T-helper 17 cell (primary cell): Measurements from ENCODE around the gene GPSM1. TPM values are rescaled to one million over a fixed set of nuclear protein-coding genes. Genes with fewer than 3 reads are reported as not detected.
"Not testable (repeated sequence)": the region's sequence is repeated elsewhere in the genome, so short reads cannot be mapped to it uniquely, and the experiment has no call there.

Experiments used
- ATAC-seq: fragments of 150-1000 bp; cut with Tn5 transposase; 2 replicates; pipeline ENCODE4 v1.10.0; 2021; ENCODE audit warnings: mild to moderate bottlenecking, moderate library complexity
- DNase-seq, 3 donors: peaks; one replicate each; pipeline versions ENCODE4 v3.0.0 to v3.0.0-alpha.2; 2020 to 2021
- H3K9me3 ChIP-seq: one replicate; pipeline ENCODE4 v1.7.0; 2013; ENCODE audit warnings: low read length, mild to moderate bottlenecking; ENCODE audit not compliant: control insufficient read depth, poor library complexity, severe bottlenecking
- H3K27ac Mint-ChIP-seq: one replicate; pipeline ENCODE4 v1.8.0; 2022; ENCODE audit warnings: mild to moderate bottlenecking, moderate library complexity, mixed read lengths
- H3K27me3 Mint-ChIP-seq: one replicate; pipeline ENCODE4 v1.8.0; 2022; ENCODE audit warnings: mixed read lengths
- H3K36me3 Mint-ChIP-seq: one replicate; pipeline ENCODE4 v1.8.0; 2022; ENCODE audit warnings: low read depth, mixed read lengths
- H3K4me1 Mint-ChIP-seq: one replicate; pipeline ENCODE4 v1.8.0; 2022; ENCODE audit warnings: mild to moderate bottlenecking, mixed read lengths
- H3K4me3 Mint-ChIP-seq: one replicate; pipeline ENCODE4 v1.8.0; 2022; ENCODE audit warnings: mild to moderate bottlenecking, moderate library complexity, mixed read lengths
- total RNA-seq, 4 donors: library from RNA in 2 of 4; stranded (reverse) in 2 of 4; gene quantifications; one replicate each; pipeline ENCODE4 v1.2.3 and lab custom pipeline; 2022 to 2026

Gene GPSM1
- total RNA-seq, 2 donors from 2014 or later, result 7.4 to 10.8 TPM

GRCh38 chr9:136403915-136404800, 76.8 kb downstream of the GPSM1 start:
- H3K9me3 ChIP-seq, result no peaks in the 10 kb centered on the region
- DNase-seq (peak in 2 of 3 donors; percentile 26 to 28), ATAC-seq (peak; percentile 21)
- peaks cover 2% of the 10 kb centered on the region for H3K36me3 Mint-ChIP-seq
- peaks cover 38% of the 10 kb centered on the region for H3K4me1 Mint-ChIP-seq
- H3K4me3 Mint-ChIP-seq, result peak overlapping the region; percentile 86
- no peaks in the 10 kb centered on the region for H3K27me3 Mint-ChIP-seq
- peak overlapping the region; percentile 96 for H3K27ac Mint-ChIP-seq

DNA sequence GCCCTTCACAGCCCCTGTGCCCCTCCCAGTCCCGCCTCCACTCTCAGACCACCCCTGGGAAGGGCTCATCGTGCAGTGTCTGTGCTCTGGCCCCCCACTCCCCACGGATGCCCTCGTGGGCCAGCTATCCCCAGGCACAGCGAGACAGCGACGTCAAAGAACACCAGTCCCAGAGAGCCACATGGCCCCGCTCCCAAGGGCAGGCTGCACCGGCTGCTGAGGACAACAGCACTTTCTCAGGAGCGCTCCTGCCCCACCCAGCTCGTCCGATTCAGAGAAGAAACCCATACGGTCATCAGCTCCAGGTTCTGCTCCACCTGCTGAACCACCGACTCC, 77.4 kb downstream of the GPSM1 start:
- H3K36me3 Mint-ChIP-seq, result peaks cover 2% of the 10 kb centered on the region
- H3K4me3 Mint-ChIP-seq, result peak overlapping the region; percentile 86
- peaks cover 39% of the 10 kb centered on the region for H3K4me1 Mint-ChIP-seq
- peak overlapping the region; percentile 96 for H3K27ac Mint-ChIP-seq
- ATAC-seq, result no peak
- H3K9me3 ChIP-seq, result no peaks in the 10 kb centered on the region
- DNase-seq, result no peak
- H3K27me3 Mint-ChIP-seq, result no peaks in the 10 kb centered on the region

GRCh38 chr9:136405481-136405880, 78.1 kb downstream of the GPSM1 start:
- DNase-seq (no peak), ATAC-seq (no peak)
- Mint-ChIP-seq H3K4me3 (peak overlapping the region; percentile 86), H3K36me3 (peaks cover 2% of the 10 kb centered on the region), H3K27ac (peak overlapping the region; percentile 96), H3K27me3 (no peaks in the 10 kb centered on the region), H3K4me1 (peaks cover 41% of the 10 kb centered on the region)
- no peaks in the 10 kb centered on the region for H3K9me3 ChIP-seq

GRCh38 chr9:136405904-136406303, 78.6 kb downstream of the GPSM1 start:
- H3K4me3 Mint-ChIP-seq, result peak overlapping the region; percentile 7

GRCh38 chr9:136407061-136407460, 79.7 kb downstream of the GPSM1 start:
- H3K36me3 Mint-ChIP-seq, H3K9me3 ChIP-seq, DNase-seq, H3K27me3 Mint-ChIP-seq, ATAC-seq: not testable (repeated sequence)
- H3K27ac Mint-ChIP-seq, result peak overlapping the region; percentile 41
- peak overlapping the region; percentile 55 for H3K4me3 Mint-ChIP-seq
- H3K4me1 Mint-ChIP-seq, result peaks cover 42% of the 10 kb centered on the region

More at GRCh38 chr9:136405904-136406303, 78.6 kb downstream of the GPSM1 start:
- peaks cover 38% of the 10 kb centered on the region for H3K4me1 Mint-ChIP-seq
- not testable (repeated sequence) for DNase-seq, H3K9me3 ChIP-seq, ATAC-seq, H3K27me3 Mint-ChIP-seq, H3K36me3 Mint-ChIP-seq
- H3K27ac Mint-ChIP-seq, result peak overlapping the region; percentile 96

DNA sequence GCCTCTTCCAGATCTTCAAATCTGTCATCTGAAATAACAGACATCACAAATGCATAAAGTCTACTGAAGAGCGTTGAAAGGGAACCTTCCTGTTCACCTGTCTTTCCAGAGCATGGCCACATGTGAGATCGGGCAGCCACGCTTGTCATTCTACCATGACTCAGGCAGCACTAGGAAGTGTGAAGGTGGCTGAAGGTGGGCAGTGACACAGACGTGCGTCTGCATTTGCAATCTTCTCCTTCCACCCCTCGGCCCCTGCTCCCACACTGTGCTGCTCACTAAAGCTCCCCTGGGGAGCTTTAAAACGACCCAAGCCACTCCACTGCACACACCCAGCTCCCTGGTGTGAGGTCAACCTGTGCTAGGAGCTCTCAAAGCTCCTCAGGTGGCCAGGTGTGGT, 80.6 kb downstream of the GPSM1 start:
- no peak for DNase-seq
- Mint-ChIP-seq H3K36me3 (peaks cover 2% of the 10 kb centered on the region), H3K4me1 (peaks cover 42% of the 10 kb centered on the region), H3K27me3 (no peaks in the 10 kb centered on the region), H3K27ac (peak overlapping the region; percentile 96), H3K4me3 (no peak overlapping the region)
- no peak for ATAC-seq
- no peaks in the 10 kb centered on the region for H3K9me3 ChIP-seq

Other genes with a start within 250 kb of the GPSM1 start
- gene NACC2, start 232.2 kb upstream of the GPSM1 start, total RNA-seq, result 1 to 10 TPM; 5.8 to 5.9 TPM
- 10 to 100 TPM; 17.9 to 21.8 TPM for gene TMEM250, start 208.7 kb upstream of the GPSM1 start, total RNA-seq
- gene LHX3, start 122.4 kb upstream of the GPSM1 start, total RNA-seq, result under 1 TPM; 0.10 to 0.18 TPM
- 10 to 100 TPM; 12.6 to 15.5 TPM for gene QSOX2, start 81.7 kb upstream of the GPSM1 start, total RNA-seq
- gene CCDC187, start 23.4 kb upstream of the GPSM1 start, total RNA-seq, result under 1 TPM in 1 of 2 donors, not detected in 1; 0.12 TPM
- gene DNLZ, start 36.2 kb downstream of the GPSM1 start, total RNA-seq, result 10 to 100 TPM; 19.3 to 28.6 TPM
- 1 to 10 TPM in 1 of 2 donors, under 1 TPM in 1; 0.86 to 1.9 TPM for gene CARD9, start 46.1 kb downstream of the GPSM1 start, total RNA-seq
- gene SNAPC4, start 72.6 kb downstream of the GPSM1 start, total RNA-seq, result 10 to 100 TPM; 10.6 to 11.0 TPM
- gene ENTR1, start 83.1 kb downstream of the GPSM1 start, total RNA-seq, result 10 to 100 TPM; 46.5 to 51.8 TPM
- gene PMPCA, start 83.1 kb downstream of the GPSM1 start, total RNA-seq, result 10 to 100 TPM; 62.2 to 80.3 TPM
- 10 to 100 TPM; 26.0 to 32.7 TPM for gene INPP5E, start 112.3 kb downstream of the GPSM1 start, total RNA-seq
- 10 to 100 TPM; 71.7 to 74.7 TPM for gene SEC16A, start 155.5 kb downstream of the GPSM1 start, total RNA-seq
- 10 to 100 TPM; 31.7 to 37.5 TPM for gene NOTCH1, start 218.5 kb downstream of the GPSM1 start, total RNA-seq